ENCODE results near the gene TBC1D19.
"Not testable (repeated sequence)": the region's sequence is repeated elsewhere in the genome, so short reads cannot be mapped to it uniquely, and the experiment has no call there.

The TBC1D19 gene

GRCh38 chr4:26583865-26584652 lies at the start of gene TBC1D19:
TSS of gene TBC1D19 (plus strand) at chr4:26584084. CDS start at chr4:26584194, 110 bp downstream.
- peak; percentile 79 for DNase-seq (ENCODE audit: low read depth)

- DNase-seq (ENCODE audit: low read depth) = no peak
Measured at GRCh38 chr4:26542991-26543390, 40.9 kb upstream of the TBC1D19 start.

GRCh38 chr4:26544421-26544820 lies 39.5 kb upstream of the TBC1D19 start:
- DNase-seq (ENCODE audit: low read depth) = no peak

GRCh38 chr4:26548379-26548778 lies 35.5 kb upstream of the TBC1D19 start:
- not testable (repeated sequence) for DNase-seq (ENCODE audit: low read depth)

- no peak for DNase-seq (ENCODE audit: low read depth)
Measured at GRCh38 chr4:26557164-26557563, 26.7 kb upstream of the TBC1D19 start.

- DNase-seq (ENCODE audit: low read depth) = no peak
Measured at GRCh38 chr4:26558166-26558895, 25.6 kb upstream of the TBC1D19 start.

- DNase-seq (ENCODE audit: low read depth) = no peak
Measured at GRCh38 chr4:26566133-26566532, 17.8 kb upstream of the TBC1D19 start.

- no peak for DNase-seq (ENCODE audit: low read depth)
Measured at GRCh38 chr4:26568446-26568994, 15.4 kb upstream of the TBC1D19 start.

- DNase-seq (ENCODE audit: low read depth) = no peak
Measured at GRCh38 chr4:26570596-26570995, 13.3 kb upstream of the TBC1D19 start.

GRCh38 chr4:26573389-26573794 lies 10.5 kb upstream of the TBC1D19 start:
- no peak for DNase-seq (ENCODE audit: low read depth)

GRCh38 chr4:26574563-26574962 lies 9.3 kb upstream of the TBC1D19 start:
- DNase-seq (ENCODE audit: low read depth) = no peak

- DNase-seq (ENCODE audit: low read depth) = no peak
Measured at GRCh38 chr4:26576231-26576739, 7.6 kb upstream of the TBC1D19 start.

- DNase-seq (ENCODE audit: low read depth) = no peak
Measured at GRCh38 chr4:26577066-26577465, 6.8 kb upstream of the TBC1D19 start.

- DNase-seq (ENCODE audit: low read depth) = no peak
Measured at GRCh38 chr4:26579169-26579568, 4.7 kb upstream of the TBC1D19 start.

- DNase-seq (ENCODE audit: low read depth) = not testable (repeated sequence)
Measured at GRCh38 chr4:26581341-26581740, 2.5 kb upstream of the TBC1D19 start.

GRCh38 chr4:26583538-26583864 lies 383 bp upstream of the TBC1D19 start:
- DNase-seq (ENCODE audit: low read depth) = no peak

- DNase-seq (ENCODE audit: low read depth) = no peak
Measured at GRCh38 chr4:26584725-26585124, 841 bp downstream of the TBC1D19 start.

- no peak for DNase-seq (ENCODE audit: low read depth)
Measured at GRCh38 chr4:26589705-26590104, 5.8 kb downstream of the TBC1D19 start.

- no peak for DNase-seq (ENCODE audit: low read depth)
Measured at GRCh38 chr4:26590639-26591038, 6.8 kb downstream of the TBC1D19 start.

- DNase-seq (ENCODE audit: low read depth) = not testable (repeated sequence)
Measured at GRCh38 chr4:26593557-26593956, 9.7 kb downstream of the TBC1D19 start.

GRCh38 chr4:26594371-26594770 lies 10.5 kb downstream of the TBC1D19 start:
- no peak for DNase-seq (ENCODE audit: low read depth)

- DNase-seq (ENCODE audit: low read depth) = no peak
Measured at GRCh38 chr4:26594778-26595177, 10.9 kb downstream of the TBC1D19 start.

- DNase-seq (ENCODE audit: low read depth) = no peak
Measured at GRCh38 chr4:26596843-26597242, 13.0 kb downstream of the TBC1D19 start.

All from activated T-cell treated with anti-CD3 and anti-CD28 coated beads for 1 hour (primary cell).